HepG2 (cell line): Measurements from ENCODE around the gene CCDC33. TPM values are rescaled to one million over a fixed set of nuclear protein-coding genes. Genes with fewer than 3 reads are reported as not detected.
A peak's percentile ranks its signal among the peaks of the same experiment; 100 is the strongest.

Source experiments
- ATAC-seq: fragments of 200-7000 bp; cut with Tn5 transposase; 3 replicates; pipeline ENCODE4 v1.9.1; 2020; ENCODE audit warnings: mild to moderate bottlenecking, moderate library complexity
- BruUV-seq: library from RNA; stranded (reverse); fragments of 400-500 nt; replicated peaks from 2 replicates; lab custom pipeline; 2021; lab: Mats Ljungman, UMichigan
- CTCF ChIA-PET: fragments of 300-600 bp; formaldehyde crosslinking; extraction: SDS; loops from one replicate; lab custom pipeline; 2021; ENCODE audit warnings: low total read pairs, inconsistent platforms, low intra/inter-chr PET ratio; lab: Yijun Ruan, JAX
- POLR2A ChIA-PET: fragments of 350-600 bp; sonication (Branson Sonifier 250); formaldehyde crosslinking; loops from one replicate; lab custom pipeline; 2020; ENCODE audit warnings: antibody characterized with exemption, inconsistent platforms; lab: Yijun Ruan, JAX
- DNase-seq: peaks from one replicate; pipeline ENCODE4 v3.0.0-alpha.2; 2015; ENCODE audit warnings: low spot score
- FAIRE-seq: peaks from 3 replicates; lab custom pipeline; 2011; peaks lifted over from hg19 to GRCh38; lab: Jason Lieb, UNC
- H2AFZ ChIP-seq: one replicate; pipeline ENCODE4 v1.6.1; 2011; ENCODE audit warnings: low read length, inconsistent platforms
- H3K27ac ChIP-seq: fragments of 300-600 bp; 3 replicates; pipeline ENCODE4 v1.8.0; 2011; ENCODE audit warnings: mixed run types, mild to moderate bottlenecking, mixed read lengths, low read length, inconsistent platforms; ENCODE audit not compliant: insufficient read depth; ENCODE audit errors: extremely low read length
- H3K27me3 ChIP-seq, 2 experiments: fragments of 200-600 bp in 1 of 2; 2 replicates in 1 of 2; 3 replicates in 1 of 2; pipeline versions ENCODE4 v1.6.0 to v1.8.0; 2011; ENCODE audit warnings: low read length in 2 of 2, mild to moderate bottlenecking in 2 of 2, moderate library complexity in 2 of 2, inconsistent platforms in 1 of 2; ENCODE audit not compliant: insufficient read depth in 2 of 2, control insufficient read depth in 1 of 2
- H3K36me3 ChIP-seq, 2 experiments: fragments of 200-600 bp in 1 of 2; replicated peaks in 1 of 2; 2 replicates in 1 of 2; 3 replicates in 1 of 2; pipeline versions ENCODE4 v1.5.1 to v1.8.0; 2011; ENCODE audit warnings: low read length in 2 of 2, inconsistent platforms in 1 of 2; ENCODE audit not compliant: insufficient read depth in 2 of 2, control insufficient read depth in 1 of 2
- H3K4me1 ChIP-seq: 2 replicates; pipeline ENCODE4 v1.5.1; 2012; ENCODE audit warnings: low read length, inconsistent platforms; ENCODE audit not compliant: insufficient read depth
- H3K4me2 ChIP-seq: 2 replicates; pipeline ENCODE4 v1.6.0; 2011; ENCODE audit warnings: low read depth, low read length, inconsistent platforms
- H3K4me3 ChIP-seq, 3 experiments: fragments of 200-600 bp in 1 of 3; sonication (generic), shearing (Covaris generic) in 1 of 3; replicated peaks in 1 of 3; 2 replicates each; pipeline ENCODE4 v1.5.1; 2011 to 2016; ENCODE audit warnings: low read length in 3 of 3, inconsistent platforms in 2 of 3, low read depth in 2 of 3, mild to moderate bottlenecking in 2 of 3, control low read depth in 1 of 3, mixed read lengths in 1 of 3; ENCODE audit not compliant: insufficient read depth in 1 of 3
- H3K79me2 ChIP-seq: one replicate; pipeline ENCODE4 v1.6.1; 2011; ENCODE audit warnings: low read length, inconsistent platforms; ENCODE audit not compliant: insufficient read depth
- H3K9ac ChIP-seq: 2 replicates; pipeline ENCODE4 v1.6.0; 2011; ENCODE audit warnings: mild to moderate bottlenecking, low read depth, low read length, inconsistent platforms; ENCODE audit not compliant: insufficient read depth
- H3K9me3 ChIP-seq: 2 replicates; pipeline ENCODE4 v1.5.1; 2012; ENCODE audit warnings: mild to moderate bottlenecking, low read length
- H4K20me1 ChIP-seq: 2 replicates; pipeline ENCODE4 v1.6.0; 2011; ENCODE audit warnings: inconsistent platforms, mild to moderate bottlenecking, low read length, moderate library complexity; ENCODE audit not compliant: insufficient read depth
- GATAD2A ChIP-seq: IDR thresholded peaks from 2 replicates; pipeline ENCODE4 v1.6.1; 2016
- ZFYVE20 ChIP-seq: sonication (generic); formaldehyde crosslinking; IDR thresholded peaks from 2 replicates; pipeline ENCODE4 v1.8.0; 2023; ENCODE audit warnings: low read depth, mild to moderate bottlenecking, moderate library complexity, missing genetic modification reagents, borderline replicate concordance
- ZNF841 ChIP-seq: sonication (generic); formaldehyde crosslinking; IDR thresholded peaks from 2 replicates; pipeline ENCODE4 v1.8.1; 2023; ENCODE audit warnings: missing genetic modification reagents, borderline replicate concordance
- ZNF891 ChIP-seq: sonication (generic); formaldehyde crosslinking; IDR thresholded peaks from 2 replicates; pipeline ENCODE4 v1.5.0; 2020; ENCODE audit warnings: mild to moderate bottlenecking, missing genetic modification reagents
- WGBS: methylation state at CpG from one replicate; pipeline ENCODE4 v1.1.6; 2017; ENCODE audit warnings: low lambda C conversion rate; 5-methylcytosine and 5-hydroxymethylcytosine counted together
- in situ Hi-C: cut with HindIII; loops from 2 replicates; pipeline ENCODE4 v1.10.0; 2017; ENCODE audit warnings: low pct_unique_long_range_greater_than_20kb; ENCODE audit not compliant: extremely low pct_ligation_motif_present
- intact Hi-C: fragments of 100-400 bp; cut with micrococcal nuclease; formaldehyde crosslinking; loops from one replicate; pipeline ENCODE4 v1.10.0; 2022; ENCODE audit not compliant: unreplicated experiment
- polyA plus RNA-seq, 8 experiments: library from polyadenylated mRNA; depleted of rRNA in 3 of 8; stranded (reverse) in 7 of 8; unstranded in 1 of 8; fragments of >200 nt; fragmentation: Illumina TruSeq in 4 of 8; extraction: Trizol in 4 of 8; gene quantifications; 2 replicates each; pipeline versions ENCODE4 v1.2.1 to v1.2.3, GENCODE V29; 2011 to 2016; ENCODE audit warnings: low read depth in 4 of 8, missing spikeins in 1 of 8, mixed read lengths in 1 of 8; ENCODE audit not compliant: insufficient read depth in 1 of 8
- total RNA-seq, 5 experiments: library from RNA; depleted of rRNA; stranded (reverse); fragments of >200 nt; fragmentation: Illumina TruSeq; extraction: Trizol; gene quantifications; 2 replicates each; pipeline ENCODE4 v1.2.3, GENCODE V29; 2016; ENCODE audit warnings: low read depth in 1 of 5
- TF ChIP-seq, protein P1 (sequence below): IDR thresholded peaks from 2 replicates; pipeline ENCODE4 v1.6.1; 2018; ENCODE audit warnings: missing genetic modification reagents, mild to moderate bottlenecking, missing compliant biosample characterization
- TF ChIP-seq, protein P2 (sequence below): sonication (generic); formaldehyde crosslinking; IDR thresholded peaks from 2 replicates; pipeline ENCODE4 v1.8.1; 2023; ENCODE audit warnings: missing genetic modification reagents, mild to moderate bottlenecking, borderline replicate concordance
- TF ChIP-seq, protein P3 (sequence below): sonication (generic); formaldehyde crosslinking; IDR thresholded peaks from 2 replicates; pipeline ENCODE4 v1.4.0; 2020; ENCODE audit warnings: mild to moderate bottlenecking, missing genetic modification reagents
- TF ChIP-seq, protein P4 (sequence below): fragments of 450-650 bp; IDR thresholded peaks from 2 replicates; pipeline ENCODE4 v1.6.1; 2016

Gene CCDC33
- total and polyA plus RNA-seq, 2 of the 13 experiments (the other 11 are each of a cell fraction or from before 2014, with no cell fraction given): 0.30 TPM; not detected in 1

DNA sequence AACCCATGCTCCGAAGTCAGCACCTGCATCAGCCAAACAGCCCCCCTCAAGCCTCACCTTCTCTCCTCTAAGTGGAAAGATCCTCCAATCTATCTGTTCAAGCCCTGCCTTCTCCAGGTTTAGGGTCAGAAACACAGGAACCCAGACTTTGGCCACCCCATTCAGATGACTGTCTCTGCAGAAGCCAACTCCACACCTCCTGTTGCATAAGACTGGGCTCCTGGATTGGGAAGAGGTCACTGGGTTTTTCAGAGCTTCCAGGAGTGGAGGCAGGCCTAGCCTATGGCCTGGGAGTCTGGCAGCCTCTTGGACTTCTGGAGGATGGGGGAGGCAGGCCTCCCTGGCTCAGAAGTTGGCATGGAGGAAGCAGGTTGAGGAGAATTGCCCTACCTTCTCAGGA, 21.5 kb downstream of the CCDC33 start (continued):
- TF ChIP-seq ZFYVE20: no peak
- TF ChIP-seq, protein P1, sequence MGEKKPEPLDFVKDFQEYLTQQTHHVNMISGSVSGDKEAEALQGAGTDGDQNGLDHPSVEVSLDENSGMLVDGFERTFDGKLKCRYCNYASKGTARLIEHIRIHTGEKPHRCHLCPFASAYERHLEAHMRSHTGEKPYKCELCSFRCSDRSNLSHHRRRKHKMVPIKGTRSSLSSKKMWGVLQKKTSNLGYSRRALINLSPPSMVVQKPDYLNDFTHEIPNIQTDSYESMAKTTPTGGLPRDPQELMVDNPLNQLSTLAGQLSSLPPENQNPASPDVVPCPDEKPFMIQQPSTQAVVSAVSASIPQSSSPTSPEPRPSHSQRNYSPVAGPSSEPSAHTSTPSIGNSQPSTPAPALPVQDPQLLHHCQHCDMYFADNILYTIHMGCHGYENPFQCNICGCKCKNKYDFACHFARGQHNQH (CRISPR knock-in tag): no peak
- TF ChIP-seq, protein P2, sequence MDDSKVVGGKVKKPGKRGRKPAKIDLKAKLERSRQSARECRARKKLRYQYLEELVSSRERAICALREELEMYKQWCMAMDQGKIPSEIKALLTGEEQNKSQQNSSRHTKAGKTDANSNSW: no peak
- no peak for TF ChIP-seq ZNF891 (CRISPR knock-in tag)
- TF ChIP-seq ZNF841 (CRISPR knock-in tag): no peak

DNA sequence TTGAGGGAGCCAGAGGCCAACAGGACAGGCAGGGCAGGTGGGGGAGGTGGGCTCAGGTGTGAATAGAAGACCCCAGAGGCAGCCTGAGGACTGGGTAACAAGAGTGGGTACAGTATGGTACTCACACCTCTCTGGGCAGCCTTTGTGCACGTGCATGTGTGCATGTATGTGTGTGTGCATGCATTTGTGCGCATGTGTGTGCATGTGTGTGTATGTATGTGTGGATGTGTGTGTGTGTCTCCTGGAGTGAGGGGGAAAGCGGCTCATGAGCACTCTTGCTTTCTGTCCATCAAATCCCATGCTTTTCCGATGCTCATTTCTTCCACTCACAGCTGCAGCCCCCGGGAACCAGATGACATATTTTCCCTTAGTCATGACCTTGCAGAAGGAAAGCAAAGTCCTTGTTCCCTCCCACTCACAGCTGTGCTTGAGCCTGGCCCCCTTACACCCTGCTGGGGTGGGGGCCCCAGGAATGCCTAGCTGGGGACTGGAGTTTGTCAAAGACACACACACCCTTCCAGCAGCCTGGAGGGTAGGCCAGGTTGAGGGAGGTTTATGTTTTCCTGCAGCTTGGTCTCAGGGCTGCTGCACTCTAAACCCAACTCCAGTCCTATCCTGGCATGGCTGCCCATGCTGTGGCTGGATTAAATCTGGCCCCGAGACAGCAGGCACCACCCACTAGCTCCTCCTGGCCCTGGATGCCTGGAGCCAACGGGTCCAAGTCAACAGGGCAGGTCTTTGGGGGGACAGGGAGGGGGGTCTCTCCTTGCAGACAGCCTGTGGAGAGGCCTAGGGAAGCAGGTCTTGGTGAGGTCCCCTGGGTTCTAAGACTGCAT, 22.5 kb downstream of the CCDC33 start:
- TF ChIP-seq, protein P3, sequence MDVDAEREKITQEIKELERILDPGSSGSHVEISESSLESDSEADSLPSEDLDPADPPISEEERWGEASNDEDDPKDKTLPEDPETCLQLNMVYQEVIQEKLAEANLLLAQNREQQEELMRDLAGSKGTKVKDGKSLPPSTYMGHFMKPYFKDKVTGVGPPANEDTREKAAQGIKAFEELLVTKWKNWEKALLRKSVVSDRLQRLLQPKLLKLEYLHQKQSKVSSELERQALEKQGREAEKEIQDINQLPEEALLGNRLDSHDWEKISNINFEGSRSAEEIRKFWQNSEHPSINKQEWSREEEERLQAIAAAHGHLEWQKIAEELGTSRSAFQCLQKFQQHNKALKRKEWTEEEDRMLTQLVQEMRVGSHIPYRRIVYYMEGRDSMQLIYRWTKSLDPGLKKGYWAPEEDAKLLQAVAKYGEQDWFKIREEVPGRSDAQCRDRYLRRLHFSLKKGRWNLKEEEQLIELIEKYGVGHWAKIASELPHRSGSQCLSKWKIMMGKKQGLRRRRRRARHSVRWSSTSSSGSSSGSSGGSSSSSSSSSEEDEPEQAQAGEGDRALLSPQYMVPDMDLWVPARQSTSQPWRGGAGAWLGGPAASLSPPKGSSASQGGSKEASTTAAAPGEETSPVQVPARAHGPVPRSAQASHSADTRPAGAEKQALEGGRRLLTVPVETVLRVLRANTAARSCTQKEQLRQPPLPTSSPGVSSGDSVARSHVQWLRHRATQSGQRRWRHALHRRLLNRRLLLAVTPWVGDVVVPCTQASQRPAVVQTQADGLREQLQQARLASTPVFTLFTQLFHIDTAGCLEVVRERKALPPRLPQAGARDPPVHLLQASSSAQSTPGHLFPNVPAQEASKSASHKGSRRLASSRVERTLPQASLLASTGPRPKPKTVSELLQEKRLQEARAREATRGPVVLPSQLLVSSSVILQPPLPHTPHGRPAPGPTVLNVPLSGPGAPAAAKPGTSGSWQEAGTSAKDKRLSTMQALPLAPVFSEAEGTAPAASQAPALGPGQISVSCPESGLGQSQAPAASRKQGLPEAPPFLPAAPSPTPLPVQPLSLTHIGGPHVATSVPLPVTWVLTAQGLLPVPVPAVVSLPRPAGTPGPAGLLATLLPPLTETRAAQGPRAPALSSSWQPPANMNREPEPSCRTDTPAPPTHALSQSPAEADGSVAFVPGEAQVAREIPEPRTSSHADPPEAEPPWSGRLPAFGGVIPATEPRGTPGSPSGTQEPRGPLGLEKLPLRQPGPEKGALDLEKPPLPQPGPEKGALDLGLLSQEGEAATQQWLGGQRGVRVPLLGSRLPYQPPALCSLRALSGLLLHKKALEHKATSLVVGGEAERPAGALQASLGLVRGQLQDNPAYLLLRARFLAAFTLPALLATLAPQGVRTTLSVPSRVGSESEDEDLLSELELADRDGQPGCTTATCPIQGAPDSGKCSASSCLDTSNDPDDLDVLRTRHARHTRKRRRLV (CRISPR knock-in tag): no peak
- no peak for TF ChIP-seq GATAD2A
- TF ChIP-seq, protein P4, sequence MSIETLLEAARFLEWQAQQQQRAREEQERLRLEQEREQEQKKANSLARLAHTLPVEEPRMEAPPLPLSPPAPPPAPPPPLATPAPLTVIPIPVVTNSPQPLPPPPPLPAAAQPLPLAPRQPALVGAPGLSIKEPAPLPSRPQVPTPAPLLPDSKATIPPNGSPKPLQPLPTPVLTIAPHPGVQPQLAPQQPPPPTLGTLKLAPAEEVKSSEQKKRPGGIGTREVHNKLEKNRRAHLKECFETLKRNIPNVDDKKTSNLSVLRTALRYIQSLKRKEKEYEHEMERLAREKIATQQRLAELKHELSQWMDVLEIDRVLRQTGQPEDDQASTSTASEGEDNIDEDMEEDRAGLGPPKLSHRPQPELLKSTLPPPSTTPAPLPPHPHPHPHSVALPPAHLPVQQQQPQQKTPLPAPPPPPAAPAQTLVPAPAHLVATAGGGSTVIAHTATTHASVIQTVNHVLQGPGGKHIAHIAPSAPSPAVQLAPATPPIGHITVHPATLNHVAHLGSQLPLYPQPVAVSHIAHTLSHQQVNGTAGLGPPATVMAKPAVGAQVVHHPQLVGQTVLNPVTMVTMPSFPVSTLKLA: peak; percentile 23; the same call in 1 of the 2 replicates
- WGBS: 2% methylated on average over 7 of the region's 7 CpGs
- H3K9me3 ChIP-seq: no peaks in the 10 kb centered on the region
- DNase-seq (no peak), FAIRE-seq (no peak), ATAC-seq (no peak)
- H3K36me3 ChIP-seq: no peaks in the 10 kb centered on the region
- in situ Hi-C loops: no loop called here
- H3K27me3 ChIP-seq: peaks cover 8 to 61% of the 10 kb centered on the region in 2 experiments; a peak in 4 of 5 replicates
- intact Hi-C loops: no loop called here
- no peak overlapping the region for H3K27ac ChIP-seq
- ChIA-PET POLR2A (no interaction called here), CTCF (no interaction called here)
- no peak overlapping the region for H3K4me3 ChIP-seq
- H3K4me2 ChIP-seq: no peak overlapping the region
- H3K9ac ChIP-seq: no peak overlapping the region
- no peaks in the 10 kb centered on the region for H4K20me1 ChIP-seq
- H2AFZ ChIP-seq: no peak overlapping the region
- no peaks in the 10 kb centered on the region for H3K79me2 ChIP-seq
- H3K4me1 ChIP-seq: no peaks in the 10 kb centered on the region
- no TSS peak for BruUV-seq
